K562 (cell line): Measurements from ENCODE around the gene COA6.

ENCODE experiments used
- FOXP1 ChIP-seq: sonication (generic); formaldehyde crosslinking; IDR thresholded peaks from 2 replicates; pipeline ENCODE4 v1.8.0; 2022; ENCODE audit warnings: mild to moderate bottlenecking, missing genetic modification reagents
- ILK ChIP-seq: fragments of 450-650 bp; IDR thresholded peaks from 2 replicates; pipeline ENCODE4 v1.6.1; 2016; ENCODE audit warnings: missing genetic modification characterization, low read depth, mild to moderate bottlenecking, missing compliant biosample characterization, moderate library complexity, borderline replicate concordance
- SMAD1 ChIP-seq: fragments of 150-350 bp; IDR thresholded peaks from 2 replicates; pipeline ENCODE4 v1.6.1; 2014; ENCODE audit warnings: low read length, low read depth; ENCODE audit not compliant: partially characterized antibody
- SMC3 ChIP-seq: conservative IDR thresholded peaks from 2 replicates; pipeline ENCODE4 v1.6.1; 2011; ENCODE audit warnings: low read depth, low read length, improper control_type of control experiment; ENCODE audit not compliant: insufficient read depth
- ZKSCAN1 ChIP-seq: fragments of 150-350 bp; IDR thresholded peaks from 2 replicates; pipeline ENCODE4 v1.6.1; 2016; ENCODE audit warnings: low read depth, low read length

- no peak for TF ChIP-seq SMAD1
- TF ChIP-seq FOXP1 (CRISPR knock-in tag) = no peak
- no peak for TF ChIP-seq ZKSCAN1
- TF ChIP-seq ILK = no peak
- TF ChIP-seq SMC3 = no peak
These were observed 24.3 kb upstream of the COA6 start for GRCh38 chr1:234348964-234349363.
